ENCODE data around the gene TMEM87B. TPM values are rescaled to one million over a fixed set of nuclear protein-coding genes. Genes with fewer than 3 reads are reported as not detected.
A peak's percentile ranks its signal among the peaks of the same experiment; 100 is the strongest.

The TMEM87B gene
- total and polyA plus RNA-seq, 10 of the 15 experiments (the other 5 are each of a cell fraction or from before 2014, with no cell fraction given), result 5.7 to 20.6 (median 12.3) TPM

DNA sequence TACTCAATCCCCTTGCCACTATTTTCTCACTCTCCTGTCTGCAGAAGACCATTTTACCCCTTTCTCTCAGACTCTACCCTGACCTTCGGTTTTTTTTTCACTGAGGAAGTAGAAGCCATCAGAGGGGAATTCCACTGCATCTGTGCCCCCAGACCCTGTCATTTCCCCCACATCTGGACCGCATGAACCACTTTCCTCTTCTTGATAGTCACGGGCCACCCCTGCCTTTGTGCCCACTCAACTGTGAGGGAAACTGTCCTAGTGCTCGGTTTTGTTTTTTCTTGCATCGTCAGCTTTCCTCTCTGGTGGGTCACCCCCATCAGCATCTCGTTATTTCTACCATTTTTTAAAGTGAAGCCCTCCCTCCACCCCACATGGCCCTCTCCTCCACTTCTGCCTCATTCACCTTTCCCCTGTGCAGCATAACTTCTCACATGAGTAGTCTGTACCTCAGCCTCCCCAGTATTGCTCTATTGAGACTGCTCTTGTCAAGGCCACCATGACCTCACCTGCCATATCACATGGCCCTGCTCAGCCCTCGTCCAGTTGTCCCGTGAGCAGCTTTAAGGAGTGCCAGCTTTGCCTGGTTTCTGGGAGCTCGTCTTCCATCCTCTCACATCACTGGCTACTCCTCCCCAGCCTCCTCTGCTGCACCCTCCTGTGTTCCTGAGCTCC lies 32.4 kb downstream of the TMEM87B start (continued):
- TF ChIP-seq, protein P1, sequence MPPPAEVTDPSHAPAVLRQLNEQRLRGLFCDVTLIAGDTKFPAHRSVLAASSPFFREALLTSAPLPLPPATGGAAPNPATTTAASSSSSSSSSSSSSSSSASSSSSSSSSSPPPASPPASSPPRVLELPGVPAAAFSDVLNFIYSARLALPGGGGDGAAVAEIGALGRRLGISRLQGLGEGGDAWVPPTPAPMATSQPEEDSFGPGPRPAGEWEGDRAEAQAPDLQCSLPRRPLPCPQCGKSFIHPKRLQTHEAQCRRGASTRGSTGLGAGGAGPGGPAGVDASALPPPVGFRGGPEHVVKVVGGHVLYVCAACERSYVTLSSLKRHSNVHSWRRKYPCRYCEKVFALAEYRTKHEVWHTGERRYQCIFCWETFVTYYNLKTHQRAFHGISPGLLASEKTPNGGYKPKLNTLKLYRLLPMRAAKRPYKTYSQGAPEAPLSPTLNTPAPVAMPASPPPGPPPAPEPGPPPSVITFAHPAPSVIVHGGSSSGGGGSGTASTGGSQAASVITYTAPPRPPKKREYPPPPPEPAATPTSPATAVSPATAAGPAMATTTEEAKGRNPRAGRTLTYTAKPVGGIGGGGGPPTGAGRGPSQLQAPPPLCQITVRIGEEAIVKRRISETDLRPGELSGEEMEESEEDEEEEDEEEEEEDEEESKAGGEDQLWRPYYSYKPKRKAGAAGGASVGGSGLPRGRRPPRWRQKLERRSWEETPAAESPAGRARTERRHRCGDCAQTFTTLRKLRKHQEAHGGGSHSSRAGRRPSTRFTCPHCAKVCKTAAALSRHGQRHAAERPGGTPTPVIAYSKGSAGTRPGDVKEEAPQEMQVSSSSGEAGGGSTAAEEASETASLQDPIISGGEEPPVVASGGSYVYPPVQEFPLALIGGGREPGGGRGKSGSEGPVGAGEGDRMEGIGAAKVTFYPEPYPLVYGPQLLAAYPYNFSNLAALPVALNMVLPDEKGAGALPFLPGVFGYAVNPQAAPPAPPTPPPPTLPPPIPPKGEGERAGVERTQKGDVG (CRISPR knock-in tag; IDR thresholded peaks at IDR 0.05), result no peak
- TF ChIP-seq NR2F1 (conservative IDR thresholded peaks at IDR 0.05) (no peak), SP1 (IDR thresholded peaks at IDR 0.05; ENCODE audit: low read depth, low read length) (no peak), TBL1XR1 (IDR thresholded peaks at IDR 0.05; ENCODE audit: low read depth, low read length) (no peak), MTA3 (IDR thresholded peaks at IDR 0.05; ENCODE audit: borderline replicate concordance, low read length) (no peak), GABPA (IDR thresholded peaks at IDR 0.05; ENCODE audit: low read depth) (no peak), ZSCAN29 (IDR thresholded peaks at IDR 0.05) (no peak), NFIC (IDR thresholded peaks at IDR 0.05; ENCODE audit: low read depth, low read length) (peak; percentile 47; the same call in 1 of the 2 replicates), CBFB (IDR thresholded peaks at IDR 0.05; ENCODE audit: low read depth) (peak; percentile 50; the same call in 1 of the 2 replicates), ESRRA (IDR thresholded peaks at IDR 0.05; ENCODE audit: low read length) (no peak), MYB (IDR thresholded peaks at IDR 0.05; ENCODE audit: borderline replicate concordance, low read depth, low read length) (no peak), NBN (IDR thresholded peaks at IDR 0.05) (no peak), SMAD1 (IDR thresholded peaks at IDR 0.05; ENCODE audit: low read depth, partially characterized antibody) (no peak)
- TF ChIP-seq, protein P2, sequence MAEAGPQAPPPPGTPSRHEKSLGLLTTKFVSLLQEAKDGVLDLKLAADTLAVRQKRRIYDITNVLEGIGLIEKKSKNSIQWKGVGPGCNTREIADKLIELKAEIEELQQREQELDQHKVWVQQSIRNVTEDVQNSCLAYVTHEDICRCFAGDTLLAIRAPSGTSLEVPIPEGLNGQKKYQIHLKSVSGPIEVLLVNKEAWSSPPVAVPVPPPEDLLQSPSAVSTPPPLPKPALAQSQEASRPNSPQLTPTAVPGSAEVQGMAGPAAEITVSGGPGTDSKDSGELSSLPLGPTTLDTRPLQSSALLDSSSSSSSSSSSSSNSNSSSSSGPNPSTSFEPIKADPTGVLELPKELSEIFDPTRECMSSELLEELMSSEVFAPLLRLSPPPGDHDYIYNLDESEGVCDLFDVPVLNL (IDR thresholded peaks at IDR 0.05; ENCODE audit: low read depth, low read length), result no peak
- TF ChIP-seq, protein P3, sequence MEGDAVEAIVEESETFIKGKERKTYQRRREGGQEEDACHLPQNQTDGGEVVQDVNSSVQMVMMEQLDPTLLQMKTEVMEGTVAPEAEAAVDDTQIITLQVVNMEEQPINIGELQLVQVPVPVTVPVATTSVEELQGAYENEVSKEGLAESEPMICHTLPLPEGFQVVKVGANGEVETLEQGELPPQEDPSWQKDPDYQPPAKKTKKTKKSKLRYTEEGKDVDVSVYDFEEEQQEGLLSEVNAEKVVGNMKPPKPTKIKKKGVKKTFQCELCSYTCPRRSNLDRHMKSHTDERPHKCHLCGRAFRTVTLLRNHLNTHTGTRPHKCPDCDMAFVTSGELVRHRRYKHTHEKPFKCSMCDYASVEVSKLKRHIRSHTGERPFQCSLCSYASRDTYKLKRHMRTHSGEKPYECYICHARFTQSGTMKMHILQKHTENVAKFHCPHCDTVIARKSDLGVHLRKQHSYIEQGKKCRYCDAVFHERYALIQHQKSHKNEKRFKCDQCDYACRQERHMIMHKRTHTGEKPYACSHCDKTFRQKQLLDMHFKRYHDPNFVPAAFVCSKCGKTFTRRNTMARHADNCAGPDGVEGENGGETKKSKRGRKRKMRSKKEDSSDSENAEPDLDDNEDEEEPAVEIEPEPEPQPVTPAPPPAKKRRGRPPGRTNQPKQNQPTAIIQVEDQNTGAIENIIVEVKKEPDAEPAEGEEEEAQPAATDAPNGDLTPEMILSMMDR (IDR thresholded peaks at IDR 0.05 in 2 of 3, conservative IDR thresholded peaks at IDR 0.05 in 1 of 3; ENCODE audit: control insufficient read depth in 2 of 3, extremely low read depth in 1 of 3, insufficient read depth in 1 of 3, low read depth in 3 of 3, low read length in 3 of 3), result no peak
- TF ChIP-seq, protein P4, sequence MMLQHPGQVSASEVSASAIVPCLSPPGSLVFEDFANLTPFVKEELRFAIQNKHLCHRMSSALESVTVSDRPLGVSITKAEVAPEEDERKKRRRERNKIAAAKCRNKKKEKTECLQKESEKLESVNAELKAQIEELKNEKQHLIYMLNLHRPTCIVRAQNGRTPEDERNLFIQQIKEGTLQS (IDR thresholded peaks at IDR 0.05; ENCODE audit: borderline replicate concordance, extremely low read depth, low read depth, low read length), result no peak
- TF ChIP-seq, protein P5, sequence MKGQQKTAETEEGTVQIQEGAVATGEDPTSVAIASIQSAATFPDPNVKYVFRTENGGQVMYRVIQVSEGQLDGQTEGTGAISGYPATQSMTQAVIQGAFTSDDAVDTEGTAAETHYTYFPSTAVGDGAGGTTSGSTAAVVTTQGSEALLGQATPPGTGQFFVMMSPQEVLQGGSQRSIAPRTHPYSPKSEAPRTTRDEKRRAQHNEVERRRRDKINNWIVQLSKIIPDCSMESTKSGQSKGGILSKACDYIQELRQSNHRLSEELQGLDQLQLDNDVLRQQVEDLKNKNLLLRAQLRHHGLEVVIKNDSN (IDR thresholded peaks at IDR 0.05; ENCODE audit: borderline replicate concordance, extremely low read length, insufficient read depth, low read depth, low read length), result no peak
- TF ChIP-seq, protein P6, sequence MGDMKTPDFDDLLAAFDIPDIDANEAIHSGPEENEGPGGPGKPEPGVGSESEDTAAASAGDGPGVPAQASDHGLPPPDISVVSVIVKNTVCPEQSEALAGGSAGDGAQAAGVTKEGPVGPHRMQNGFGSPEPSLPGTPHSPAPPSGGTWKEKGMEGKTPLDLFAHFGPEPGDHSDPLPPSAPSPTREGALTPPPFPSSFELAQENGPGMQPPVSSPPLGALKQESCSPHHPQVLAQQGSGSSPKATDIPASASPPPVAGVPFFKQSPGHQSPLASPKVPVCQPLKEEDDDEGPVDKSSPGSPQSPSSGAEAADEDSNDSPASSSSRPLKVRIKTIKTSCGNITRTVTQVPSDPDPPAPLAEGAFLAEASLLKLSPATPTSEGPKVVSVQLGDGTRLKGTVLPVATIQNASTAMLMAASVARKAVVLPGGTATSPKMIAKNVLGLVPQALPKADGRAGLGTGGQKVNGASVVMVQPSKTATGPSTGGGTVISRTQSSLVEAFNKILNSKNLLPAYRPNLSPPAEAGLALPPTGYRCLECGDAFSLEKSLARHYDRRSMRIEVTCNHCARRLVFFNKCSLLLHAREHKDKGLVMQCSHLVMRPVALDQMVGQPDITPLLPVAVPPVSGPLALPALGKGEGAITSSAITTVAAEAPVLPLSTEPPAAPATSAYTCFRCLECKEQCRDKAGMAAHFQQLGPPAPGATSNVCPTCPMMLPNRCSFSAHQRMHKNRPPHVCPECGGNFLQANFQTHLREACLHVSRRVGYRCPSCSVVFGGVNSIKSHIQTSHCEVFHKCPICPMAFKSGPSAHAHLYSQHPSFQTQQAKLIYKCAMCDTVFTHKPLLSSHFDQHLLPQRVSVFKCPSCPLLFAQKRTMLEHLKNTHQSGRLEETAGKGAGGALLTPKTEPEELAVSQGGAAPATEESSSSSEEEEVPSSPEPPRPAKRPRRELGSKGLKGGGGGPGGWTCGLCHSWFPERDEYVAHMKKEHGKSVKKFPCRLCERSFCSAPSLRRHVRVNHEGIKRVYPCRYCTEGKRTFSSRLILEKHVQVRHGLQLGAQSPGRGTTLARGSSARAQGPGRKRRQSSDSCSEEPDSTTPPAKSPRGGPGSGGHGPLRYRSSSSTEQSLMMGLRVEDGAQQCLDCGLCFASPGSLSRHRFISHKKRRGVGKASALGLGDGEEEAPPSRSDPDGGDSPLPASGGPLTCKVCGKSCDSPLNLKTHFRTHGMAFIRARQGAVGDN (IDR thresholded peaks at IDR 0.05), result no peak
